WI38 (cell line): ENCODE results near the gene DTX2.
A peak's percentile ranks its signal among the peaks of the same experiment; 100 is the strongest.
"Not testable (repeated sequence)": the region's sequence is repeated elsewhere in the genome, so short reads cannot be mapped to it uniquely, and the experiment has no call there.

Source experiments
- H3K4me3 ChIP-seq: 2 replicates; pipeline ENCODE4 v1.5.1; 2011; ENCODE audit warnings: low read depth, mild to moderate bottlenecking, control low read depth, low read length
- CTCF ChIP-seq: IDR thresholded peaks from 2 replicates; pipeline ENCODE4 v1.5.1; 2012; ENCODE audit warnings: low read depth, mild to moderate bottlenecking, control low read depth, low read length

DTX2 gene

GRCh38 chr7:76461464-76462101, at the start of gene DTX2:
Gene DTX2 (plus strand): TSS chr7:76461709. CDS start chr7:76480510, 18,801 bp downstream.
- H3K4me3 ChIP-seq = peak within 1 kb of the TSS; percentile 54

- no peak overlapping the region for H3K4me3 ChIP-seq
- TF ChIP-seq CTCF = no peak
Observed at GRCh38 chr7:76412249-76412648, 49.3 kb upstream of the DTX2 start.

GRCh38 chr7:76417654-76418310, 43.7 kb upstream of the DTX2 start:
- H3K4me3 ChIP-seq = not testable (repeated sequence)

- not testable (repeated sequence) for H3K4me3 ChIP-seq
Observed at GRCh38 chr7:76421097-76421496, 40.4 kb upstream of the DTX2 start.

- TF ChIP-seq CTCF = no peak
- no peak overlapping the region for H3K4me3 ChIP-seq
Observed at GRCh38 chr7:76423666-76424412, 37.7 kb upstream of the DTX2 start.

GRCh38 chr7:76424413-76425111, 36.9 kb upstream of the DTX2 start, which contains the start of gene ZP3:
Gene ZP3 (plus strand): TSS chr7:76424950. CDS start chr7:76424965, 15 bp downstream.
- no peak within 1 kb of the TSS for H3K4me3 ChIP-seq
- no peak for TF ChIP-seq CTCF

GRCh38 chr7:76425156-76425555, 36.4 kb upstream of the DTX2 start:
- TF ChIP-seq CTCF = no peak

GRCh38 chr7:76425558-76425957, 36.0 kb upstream of the DTX2 start:
- H3K4me3 ChIP-seq = not testable (repeated sequence)

More at GRCh38 chr7:76425156-76425555, 36.4 kb upstream of the DTX2 start:
- H3K4me3 ChIP-seq = no peak overlapping the region

GRCh38 chr7:76426246-76426645, 35.3 kb upstream of the DTX2 start:
- H3K4me3 ChIP-seq = no peak overlapping the region
- TF ChIP-seq CTCF = no peak
